Renal pelvis (tissue), 12 donors: Measurements from ENCODE around the gene DCDC2C. TPM values are rescaled to one million over a fixed set of nuclear protein-coding genes. Genes with fewer than 3 reads are reported as not detected.
"Not testable (repeated sequence)": the region's sequence is repeated elsewhere in the genome, so short reads cannot be mapped to it uniquely, and the experiment has no call there.

Experiments
- DNase-seq: peaks from one replicate; pipeline ENCODE4 v3.0.0-alpha.2; 2013
- long read RNA-seq, 16 experiments: transcript quantifications; one replicate each; lab custom pipeline, GENCODE V29; 2026
- polyA plus RNA-seq, 3 donors: library from polyadenylated mRNA; unstranded; fragments of 120-200 nt; gene quantifications; one replicate each; pipeline ENCODE4 v1.2.1, GENCODE V29; 2013; ENCODE audit not compliant: insufficient read length in 3 of 3

DCDC2C gene, protein sequence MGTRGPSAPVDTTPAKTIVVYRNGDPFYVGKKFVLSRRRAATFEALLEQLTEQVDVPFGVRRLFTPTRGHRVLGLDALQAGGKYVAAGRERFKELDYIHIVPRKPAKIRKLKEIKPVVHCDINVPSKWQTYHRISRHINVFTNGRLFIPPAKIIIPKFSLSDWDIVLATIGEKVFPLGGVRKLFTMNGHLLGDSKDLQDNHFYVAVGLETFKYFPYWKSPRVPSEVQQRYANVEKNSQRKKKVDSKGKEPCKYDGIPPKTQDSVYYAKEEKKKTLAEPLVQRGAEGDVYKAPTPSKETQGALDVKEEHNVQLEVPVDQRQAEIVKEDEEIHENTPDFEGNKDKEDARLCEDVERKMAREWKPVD
- polyA plus RNA-seq: under 1 TPM in 1 of 3 donors, not detected in 2; 0.50 TPM
- long read RNA-seq, donor 1: 0 reads
- long read RNA-seq, donor 2: 0 reads
- long read RNA-seq, donor 3: 0 reads
- long read RNA-seq, donor 4: 0 reads
- long read RNA-seq, donor 5: 0 reads
- long read RNA-seq, donor 6: 0 reads
- long read RNA-seq, donor 7: 0 reads
- long read RNA-seq, donor 8: 0 reads
- long read RNA-seq, donor 9: 0 reads
- long read RNA-seq, donor 10: 0 reads
- long read RNA-seq, donor 11: 0 reads
- long read RNA-seq, donor 12, partial matches to known transcripts: 0 of 1 reads
- long read RNA-seq, donor 12, other reads (novel, unspliced or antisense): 0 of 1 reads
- long read RNA-seq, donor 13: 0 reads
- long read RNA-seq, donor 14: 0 reads
- long read RNA-seq, donor 15: 0 reads
- long read RNA-seq, donor 16: 0 reads

- no peak for DNase-seq
These were observed at the start of gene DCDC2C for GRCh38 chr2:3703236-3703756. TSS of gene DCDC2C (plus strand) at chr2:3703575. CDS start at chr2:3703752, 177 bp downstream.

DNA sequence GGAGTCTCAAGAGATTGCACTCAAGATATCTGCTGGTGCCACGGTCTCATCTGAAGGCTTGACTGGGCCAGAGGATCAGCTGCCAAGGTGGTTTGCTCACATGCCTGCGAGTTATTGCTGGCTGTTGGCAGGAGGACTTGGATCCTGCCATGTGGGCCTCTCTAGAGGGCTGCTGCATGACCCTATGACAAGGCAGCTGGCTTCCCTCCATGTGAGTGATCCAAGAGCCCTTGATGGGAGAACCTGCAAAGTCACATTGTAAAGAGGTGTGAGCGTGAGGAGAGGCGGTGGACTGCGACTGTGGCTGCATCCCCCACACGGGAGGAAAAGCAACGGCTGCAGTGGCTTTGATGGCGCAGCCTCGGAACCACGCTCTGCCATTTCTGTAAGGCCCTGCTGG, 49.4 kb upstream of the DCDC2C start:
- DNase-seq: no peak

DNA sequence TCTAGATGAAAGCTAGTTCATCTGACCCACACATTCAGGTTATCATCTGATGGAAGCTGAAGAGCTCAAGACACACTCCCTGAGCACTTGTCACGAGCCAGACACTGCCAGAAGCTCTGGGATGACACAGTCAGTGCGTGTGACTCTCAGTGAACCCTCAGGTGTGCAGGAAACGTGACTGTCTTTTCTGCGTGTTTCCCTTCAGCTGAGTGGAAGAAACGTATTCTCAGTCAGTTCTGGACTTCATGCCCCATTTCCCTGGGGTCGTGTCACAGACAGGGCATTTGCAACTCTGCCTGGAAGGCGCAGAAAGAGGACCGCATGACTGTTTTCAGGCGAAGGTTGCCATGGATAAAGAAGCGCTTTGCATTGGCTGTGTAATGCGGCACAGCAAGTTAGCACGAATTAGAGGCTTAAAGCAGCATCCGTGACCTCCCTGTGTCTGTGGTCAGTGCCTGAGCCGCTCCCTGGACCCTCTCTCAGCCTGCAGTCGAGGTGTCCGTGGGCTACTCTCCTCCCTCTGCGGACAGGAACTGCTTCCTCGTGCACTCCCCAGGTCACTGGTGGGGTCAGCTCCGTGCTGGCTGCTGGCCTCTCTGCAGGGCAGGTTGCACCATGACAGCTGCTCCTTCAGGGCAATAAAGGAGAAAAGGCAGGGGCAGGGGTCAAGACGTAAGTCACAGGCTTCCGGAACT, 48.7 kb upstream of the DCDC2C start:
- DNase-seq: no peak

- DNase-seq: no peak
These were observed 47.3 kb upstream of the DCDC2C start for GRCh38 chr2:3655871-3656761.

- no peak for DNase-seq
These were observed 46.3 kb upstream of the DCDC2C start for GRCh38 chr2:3656762-3657721.

DNA sequence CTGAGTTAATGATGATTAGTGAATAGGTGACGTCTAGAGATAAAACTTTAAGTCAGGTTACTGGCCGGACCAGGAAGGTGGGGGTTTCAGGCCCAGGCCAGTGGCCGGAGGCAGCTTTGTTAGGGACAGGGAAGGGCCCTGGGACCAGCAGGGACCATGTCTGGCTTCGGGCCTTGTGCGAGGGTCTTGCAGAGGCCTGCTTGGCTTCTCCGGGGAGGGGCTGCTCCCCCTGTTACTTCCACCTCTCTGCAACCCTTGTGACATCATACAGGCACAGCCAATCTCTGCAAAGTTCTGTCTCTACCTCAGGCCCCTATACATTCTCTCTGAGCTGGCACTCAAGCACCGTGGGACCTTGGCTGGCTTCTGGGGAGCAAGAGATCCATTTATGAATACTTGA, 45.5 kb upstream of the DCDC2C start, which contains the start of gene ALLC:
TSS of gene ALLC (plus strand) at position 320 of the 400 bp plus-strand sequence. CDS start 12,958 bp downstream, outside the sequence.
- DNase-seq: no peak

GRCh38 chr2:3659447-3660432, 43.6 kb upstream of the DCDC2C start:
- DNase-seq: no peak

- not testable (repeated sequence) for DNase-seq
These were observed 42.7 kb upstream of the DCDC2C start for GRCh38 chr2:3660640-3661039.

DNA sequence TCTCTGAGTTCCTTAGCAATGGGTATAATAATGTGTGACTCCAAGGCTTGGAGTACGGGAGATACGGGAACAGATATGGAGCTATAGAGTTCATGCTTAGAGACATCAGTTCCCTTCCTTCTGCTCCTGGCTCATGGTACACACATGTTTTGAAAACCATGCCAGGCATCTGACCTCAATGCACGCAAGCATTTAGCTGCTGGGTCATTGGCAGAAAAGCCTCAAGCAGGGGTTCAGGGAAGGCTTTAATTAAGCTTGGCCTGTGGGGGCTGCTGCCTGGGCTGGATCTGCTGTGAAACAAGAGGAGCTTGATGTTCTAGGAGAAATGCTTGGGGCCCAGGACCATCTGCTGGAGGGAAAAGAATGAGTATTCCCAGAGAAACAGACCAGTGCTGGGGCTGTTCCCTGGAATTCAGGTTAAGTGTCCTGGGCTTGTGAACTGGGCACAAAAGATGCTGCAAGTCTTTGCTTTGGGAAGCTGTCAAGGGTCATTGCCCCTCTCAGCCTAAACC, 42.2 kb upstream of the DCDC2C start:
- DNase-seq: no peak

DNA sequence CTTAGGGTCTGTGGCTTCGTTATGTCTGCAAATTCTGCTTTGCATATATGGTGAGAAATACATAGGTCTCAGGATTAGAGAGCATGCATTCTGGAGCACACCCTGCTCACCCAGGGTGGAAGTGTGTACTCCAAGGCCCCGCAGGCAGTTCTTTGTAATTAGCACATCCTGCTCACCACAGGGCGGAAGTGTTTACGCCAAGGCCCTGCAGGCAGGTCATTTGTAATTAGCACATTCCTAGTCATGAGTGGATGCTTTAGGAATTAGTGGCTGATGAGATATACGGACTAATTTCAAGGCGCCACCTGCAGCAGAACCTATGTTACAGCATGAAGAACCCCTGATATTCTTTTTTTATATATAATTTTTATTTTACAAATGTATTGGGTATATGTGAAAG, 41.1 kb upstream of the DCDC2C start:
- no peak for DNase-seq

DNA sequence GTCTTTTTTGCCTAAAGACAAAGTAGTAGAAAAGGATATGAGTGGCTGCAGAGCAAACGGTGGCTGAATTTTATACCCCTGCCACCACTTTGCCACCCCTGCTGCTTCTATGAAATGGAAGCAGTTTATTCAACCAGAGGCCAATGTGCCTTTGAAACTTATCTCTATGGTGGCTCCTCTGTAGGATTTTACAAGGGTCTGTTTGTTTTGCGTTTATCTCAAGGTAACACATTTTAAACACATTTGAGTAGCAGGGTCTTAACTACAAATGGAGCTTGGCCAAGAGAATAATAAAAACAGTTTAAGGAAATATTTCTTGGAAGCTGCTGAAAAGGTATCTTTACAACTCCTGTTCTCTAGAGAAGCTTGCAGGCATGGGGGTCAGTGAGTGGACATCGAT, 39.3 kb upstream of the DCDC2C start:
- DNase-seq: no peak

GRCh38 chr2:3664925-3665324, 38.5 kb upstream of the DCDC2C start:
- no peak for DNase-seq

- DNase-seq: no peak
These were observed 37.3 kb upstream of the DCDC2C start for GRCh38 chr2:3665886-3666612.

- DNase-seq: no peak
These were observed 36.8 kb upstream of the DCDC2C start for GRCh38 chr2:3666613-3666975.

DNA sequence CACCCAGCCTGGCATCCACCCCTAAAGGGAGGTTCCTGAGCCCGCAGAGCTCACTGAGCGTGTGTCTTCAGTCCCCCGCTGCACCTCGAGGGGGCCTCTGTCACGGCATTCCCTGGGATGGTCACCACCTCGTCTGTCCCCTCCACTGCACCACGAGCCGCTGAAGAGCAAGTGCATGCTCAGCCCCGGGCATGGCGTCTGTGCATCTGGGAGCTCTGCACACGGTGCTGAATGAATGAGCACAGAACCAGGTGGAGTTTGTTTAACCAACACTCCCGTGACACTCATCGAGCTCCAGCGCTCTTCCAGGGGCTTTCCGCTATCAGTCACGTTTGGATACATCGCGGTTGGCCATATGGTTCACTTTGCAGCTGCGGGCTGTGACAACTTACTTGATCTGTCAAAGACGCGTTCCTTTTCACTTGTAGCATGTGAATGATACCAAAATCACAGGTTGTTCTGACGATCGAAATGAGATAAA, 36.2 kb upstream of the DCDC2C start:
- DNase-seq: peak; percentile 50

DNA sequence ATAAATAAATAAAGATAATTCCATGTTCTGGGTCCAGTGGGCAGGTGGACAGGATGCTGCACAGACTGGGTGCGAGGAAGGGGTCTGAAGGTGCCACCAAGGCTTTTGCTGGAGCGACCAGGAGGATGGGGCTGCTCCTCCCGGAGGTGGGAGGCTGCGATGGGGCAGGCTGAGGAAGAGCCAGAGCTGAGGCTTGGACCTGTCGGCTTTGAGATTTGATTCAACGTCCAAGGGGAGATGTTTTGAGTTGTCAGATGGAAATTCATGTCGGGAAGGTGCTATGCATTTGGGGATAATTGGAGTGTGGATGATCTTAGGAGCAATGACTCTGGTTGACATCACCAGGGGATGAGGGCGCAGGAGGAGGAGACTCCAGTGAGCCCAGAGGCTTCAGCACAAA, 33.7 kb upstream of the DCDC2C start:
- DNase-seq: no peak

- no peak for DNase-seq
These were observed 33.0 kb upstream of the DCDC2C start for GRCh38 chr2:3670376-3670775.

DNA sequence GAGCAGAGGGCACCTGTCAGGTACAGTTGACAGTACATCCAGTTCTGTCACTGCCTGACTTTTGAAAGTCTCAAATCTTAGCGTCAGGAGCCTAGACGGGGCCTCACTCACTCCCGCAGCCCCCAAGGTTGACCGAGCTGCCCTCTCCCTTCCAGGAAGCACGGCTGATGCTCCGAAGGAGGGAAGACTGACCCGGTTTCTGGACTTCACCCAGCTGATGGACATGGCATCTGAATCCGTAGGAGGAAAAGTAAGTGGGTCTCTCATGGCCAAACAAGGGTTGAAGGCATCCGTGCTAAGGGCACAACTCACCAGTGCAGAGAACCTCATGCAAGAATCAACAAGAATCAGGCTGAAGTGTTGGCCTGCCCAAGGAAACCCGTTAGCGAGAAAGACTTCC, 32.4 kb upstream of the DCDC2C start:
- no peak for DNase-seq
